ENCODE data around the gene LKAAEAR1.

DNA sequence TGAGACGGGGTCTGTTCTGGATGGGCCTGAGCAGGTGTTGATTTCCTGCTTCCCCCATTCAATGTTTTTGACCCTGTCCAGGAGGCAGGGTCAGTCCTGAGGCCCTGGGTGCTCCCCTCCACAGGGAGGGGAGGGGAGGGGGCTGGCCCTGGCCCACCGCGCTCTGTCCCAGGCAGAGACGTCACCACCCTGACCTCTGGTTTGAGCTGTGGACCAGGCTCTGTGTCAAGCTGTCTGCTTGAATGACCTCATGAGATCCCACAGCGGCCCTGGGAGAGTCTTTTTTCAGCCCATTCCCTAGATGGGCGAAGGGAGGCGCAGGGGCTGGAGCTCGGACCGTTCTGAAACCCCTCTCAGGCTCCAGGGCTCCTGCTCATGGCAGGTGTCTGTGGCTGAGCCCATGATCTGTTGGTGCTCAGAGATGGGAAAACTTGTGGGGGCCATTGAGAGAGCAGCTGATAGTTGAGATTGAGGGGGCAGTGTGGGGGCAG lies 8.9 kb upstream of the LKAAEAR1 start:
- TF ChIP-seq, protein P1, sequence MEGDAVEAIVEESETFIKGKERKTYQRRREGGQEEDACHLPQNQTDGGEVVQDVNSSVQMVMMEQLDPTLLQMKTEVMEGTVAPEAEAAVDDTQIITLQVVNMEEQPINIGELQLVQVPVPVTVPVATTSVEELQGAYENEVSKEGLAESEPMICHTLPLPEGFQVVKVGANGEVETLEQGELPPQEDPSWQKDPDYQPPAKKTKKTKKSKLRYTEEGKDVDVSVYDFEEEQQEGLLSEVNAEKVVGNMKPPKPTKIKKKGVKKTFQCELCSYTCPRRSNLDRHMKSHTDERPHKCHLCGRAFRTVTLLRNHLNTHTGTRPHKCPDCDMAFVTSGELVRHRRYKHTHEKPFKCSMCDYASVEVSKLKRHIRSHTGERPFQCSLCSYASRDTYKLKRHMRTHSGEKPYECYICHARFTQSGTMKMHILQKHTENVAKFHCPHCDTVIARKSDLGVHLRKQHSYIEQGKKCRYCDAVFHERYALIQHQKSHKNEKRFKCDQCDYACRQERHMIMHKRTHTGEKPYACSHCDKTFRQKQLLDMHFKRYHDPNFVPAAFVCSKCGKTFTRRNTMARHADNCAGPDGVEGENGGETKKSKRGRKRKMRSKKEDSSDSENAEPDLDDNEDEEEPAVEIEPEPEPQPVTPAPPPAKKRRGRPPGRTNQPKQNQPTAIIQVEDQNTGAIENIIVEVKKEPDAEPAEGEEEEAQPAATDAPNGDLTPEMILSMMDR (optimal IDR thresholded peaks at IDR 0.05 in 1 of 3, IDR thresholded peaks at IDR 0.05 in 1 of 3, conservative IDR thresholded peaks at IDR 0.05 in 1 of 3; ENCODE audit: extremely low read depth in 1 of 3, insufficient read depth in 2 of 3, low read length in 3 of 3), result no peak
- TF ChIP-seq EZH2 (IDR thresholded peaks at IDR 0.05; ENCODE audit: low read length), result no peak
